GM19351 (cell line): ENCODE results near the gene LAMTOR5.
A peak's percentile ranks its signal among the peaks of the same experiment; 100 is the strongest.
"Not testable (repeated sequence)": the region's sequence is repeated elsewhere in the genome, so short reads cannot be mapped to it uniquely, and the experiment has no call there.

Experiments
- ATAC-seq: cut with Tn5 transposase; IDR thresholded peaks from one replicate; pipeline ENCODE4 v1.9.1; 2021; ENCODE audit warnings: mild to moderate bottlenecking, moderate library complexity; ENCODE audit not compliant: unreplicated experiment

Gene LAMTOR5

GRCh38 chr1:110407260-110408210 is at the start of gene LAMTOR5:
Gene LAMTOR5, minus strand, starts transcription at chr1:110407694. Its CDS starts 74 bp downstream, at chr1:110407620.
- peak; percentile 94 for ATAC-seq

GRCh38 chr1:110457206-110457605 is 49.7 kb upstream of the LAMTOR5 start:
- ATAC-seq: no peak

DNA sequence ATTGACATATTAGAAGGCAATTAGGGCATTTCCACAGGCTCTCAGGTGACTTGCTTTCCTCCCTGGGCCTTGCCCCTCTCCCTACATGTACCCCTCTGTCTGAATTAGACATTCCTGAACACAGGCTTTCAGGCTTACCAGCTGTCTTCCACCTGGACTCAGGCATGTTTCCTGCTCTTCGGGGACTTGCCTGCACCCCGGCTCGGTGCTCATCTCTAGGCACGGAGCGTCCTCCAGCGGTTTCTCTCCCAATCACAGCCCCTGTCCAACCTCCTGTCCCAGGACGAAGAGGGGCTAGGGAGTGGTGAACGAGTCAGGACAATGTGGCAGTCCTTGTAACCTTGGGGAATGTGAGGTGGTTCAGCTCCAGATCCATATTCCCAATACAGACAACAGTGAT is 47.7 kb upstream of the LAMTOR5 start:
- ATAC-seq: no peak

DNA sequence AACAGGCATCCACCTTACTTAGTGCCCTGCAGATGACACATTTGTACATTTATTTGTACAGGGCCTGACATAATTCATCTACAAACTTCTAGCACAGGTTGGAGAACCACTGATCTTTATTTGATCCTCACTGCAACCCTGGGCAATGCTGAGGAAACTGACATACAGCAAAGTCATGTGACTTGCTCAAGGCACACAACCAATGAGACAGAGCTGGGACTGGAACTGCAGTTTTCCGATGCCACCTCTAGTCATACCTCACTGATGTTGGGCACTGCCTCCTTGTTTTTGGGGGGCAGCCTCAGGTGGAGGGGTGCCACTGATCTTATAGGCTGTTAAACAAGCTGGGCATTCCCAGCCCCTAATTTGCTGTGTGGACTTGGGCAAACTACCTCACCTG is 46.8 kb upstream of the LAMTOR5 start:
- no peak for ATAC-seq

DNA sequence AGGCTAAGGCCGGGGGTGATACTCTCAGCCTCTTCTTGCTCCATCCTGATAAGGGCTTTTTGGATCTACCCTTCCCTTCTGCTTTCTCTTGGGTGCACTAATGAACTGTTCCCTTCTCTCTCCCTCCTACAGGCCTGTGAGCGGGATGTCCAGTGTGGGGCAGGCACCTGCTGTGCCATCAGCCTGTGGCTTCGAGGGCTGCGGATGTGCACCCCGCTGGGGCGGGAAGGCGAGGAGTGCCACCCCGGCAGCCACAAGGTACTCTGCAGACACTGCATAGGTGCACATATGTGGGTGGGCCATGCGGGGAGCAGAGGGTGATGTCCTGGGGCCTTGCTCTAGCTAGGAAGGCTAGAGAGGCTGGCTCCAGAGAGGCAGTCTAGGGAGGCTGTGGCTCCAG is 46.3 kb upstream of the LAMTOR5 start:
- no peak for ATAC-seq

DNA sequence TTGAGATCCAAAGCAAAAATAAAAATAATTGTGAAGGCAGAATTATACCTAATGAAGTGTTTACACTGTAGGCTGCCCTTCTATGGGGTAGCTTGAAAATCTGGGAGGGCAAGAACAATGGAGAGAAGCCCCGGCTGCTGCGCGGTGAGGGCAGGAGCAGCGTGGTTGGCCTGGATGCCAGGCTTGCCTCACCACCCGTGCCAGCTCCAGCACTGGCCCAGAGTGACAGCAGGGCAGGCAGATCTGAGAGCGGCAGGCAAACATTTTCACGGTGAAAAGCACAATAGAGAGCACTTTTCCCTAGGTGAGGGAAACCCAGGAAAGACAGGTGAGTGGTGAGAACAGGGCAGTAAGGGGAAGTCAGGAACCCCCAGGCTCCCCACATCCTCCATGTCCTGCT is 44.8 kb upstream of the LAMTOR5 start:
- ATAC-seq: no peak

- no peak for ATAC-seq
These were observed 43.4 kb upstream of the LAMTOR5 start, which contains the start of gene PROK1 for GRCh38 chr1:110450929-110451328. Gene PROK1, plus strand, starts transcription at chr1:110451149. Its CDS starts 68 bp downstream, at chr1:110451217.

- ATAC-seq: no peak
These were observed 42.5 kb upstream of the LAMTOR5 start for GRCh38 chr1:110449661-110450651.

DNA sequence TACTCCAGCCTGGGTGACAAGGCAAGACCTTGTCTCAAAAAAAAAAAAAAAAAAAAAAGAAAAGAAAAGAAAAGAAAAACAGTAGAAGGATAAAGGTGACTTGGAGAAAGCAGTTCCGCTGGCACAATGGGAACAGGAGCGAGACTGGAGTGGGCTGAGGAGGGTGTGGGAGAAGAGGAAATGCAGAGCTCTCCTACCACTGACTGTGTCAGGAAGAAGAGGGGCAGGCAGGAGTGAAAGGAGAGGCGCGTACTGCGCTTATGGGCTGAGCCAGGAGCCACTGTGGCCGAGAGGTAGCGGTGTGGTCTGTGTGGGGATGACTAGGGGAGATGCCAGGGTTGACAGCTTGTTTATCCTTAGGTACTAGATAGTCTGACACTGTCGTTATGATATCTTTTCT is 37.1 kb upstream of the LAMTOR5 start:
- no peak for ATAC-seq

DNA sequence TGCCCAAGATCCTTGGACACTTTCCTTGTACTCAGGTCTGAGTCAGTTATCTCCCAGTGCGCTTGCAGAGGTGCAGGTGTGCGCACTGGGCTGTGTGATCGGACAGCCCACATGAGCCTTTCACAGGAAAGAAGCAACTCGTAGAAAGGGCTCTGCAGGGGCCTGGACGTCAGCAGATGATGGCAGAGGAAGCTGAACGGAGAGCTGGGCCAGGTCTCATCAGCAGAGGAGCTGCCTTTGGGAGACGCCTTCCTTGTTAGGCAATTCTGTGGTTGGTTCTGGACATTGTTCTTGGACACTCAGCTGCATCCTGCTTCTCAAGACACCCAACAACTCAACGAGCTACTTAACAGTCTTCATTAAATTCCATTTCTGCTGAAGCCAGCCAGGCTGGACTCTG is 36.0 kb upstream of the LAMTOR5 start:
- ATAC-seq: no peak

DNA sequence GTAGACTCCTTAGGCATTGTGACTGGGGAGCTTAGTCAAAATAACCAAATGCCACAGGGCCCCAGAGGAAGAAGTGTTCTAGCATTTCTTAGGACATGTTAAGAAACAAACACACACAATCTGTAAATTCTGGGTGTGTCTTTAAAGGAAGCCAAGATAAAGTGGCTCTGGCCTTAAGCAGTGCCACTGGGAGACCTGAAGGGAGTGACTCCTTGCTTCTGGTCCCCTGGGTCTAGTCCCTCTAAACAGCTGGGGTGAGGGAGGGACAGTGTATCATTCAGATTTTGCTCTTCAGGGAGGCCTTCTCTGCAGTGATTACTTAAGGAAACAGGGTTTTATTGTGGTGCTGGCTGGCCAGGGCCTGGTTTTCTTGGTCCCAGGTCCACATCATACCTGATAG is 34.4 kb upstream of the LAMTOR5 start:
- no peak for ATAC-seq

DNA sequence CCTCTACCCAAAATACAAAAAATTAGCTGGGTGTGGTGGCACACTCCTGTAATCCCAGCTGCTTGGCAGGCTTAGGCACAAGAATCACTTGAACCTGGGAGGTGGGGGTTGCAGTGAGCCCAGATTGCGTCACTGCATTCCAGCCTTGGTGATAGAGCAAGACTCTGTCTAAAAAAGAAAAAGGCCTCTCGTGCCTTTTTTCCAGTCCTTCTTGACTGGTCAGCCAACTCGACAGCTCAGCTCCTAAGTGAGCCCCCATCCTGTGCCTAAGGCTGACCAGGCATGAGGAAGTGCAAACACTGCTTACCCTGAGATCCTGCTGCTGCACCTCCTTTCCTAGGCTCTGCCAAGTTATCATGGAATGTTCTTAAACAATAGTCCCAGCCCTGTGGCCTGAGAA is 33.4 kb upstream of the LAMTOR5 start:
- no peak for ATAC-seq

DNA sequence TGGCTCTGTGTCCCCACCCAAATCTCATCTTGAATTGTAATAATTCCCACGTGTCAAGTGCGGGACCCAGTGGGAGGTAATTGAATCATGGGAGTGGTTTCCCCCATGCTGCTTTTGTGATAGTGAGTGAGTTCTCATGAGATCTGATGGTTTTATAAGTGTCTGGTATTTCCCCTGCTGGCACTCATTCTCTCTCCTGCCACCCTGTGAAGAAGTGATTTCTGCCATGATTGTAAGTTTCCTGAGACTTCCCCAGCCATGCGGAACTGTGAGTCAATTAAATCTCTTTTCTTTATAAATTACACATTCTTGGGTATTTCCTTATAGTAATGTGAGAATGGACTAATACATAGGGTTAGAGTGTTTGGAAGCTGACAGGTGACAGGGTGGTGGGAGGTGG is 32.4 kb upstream of the LAMTOR5 start:
- not testable (repeated sequence) for ATAC-seq

DNA sequence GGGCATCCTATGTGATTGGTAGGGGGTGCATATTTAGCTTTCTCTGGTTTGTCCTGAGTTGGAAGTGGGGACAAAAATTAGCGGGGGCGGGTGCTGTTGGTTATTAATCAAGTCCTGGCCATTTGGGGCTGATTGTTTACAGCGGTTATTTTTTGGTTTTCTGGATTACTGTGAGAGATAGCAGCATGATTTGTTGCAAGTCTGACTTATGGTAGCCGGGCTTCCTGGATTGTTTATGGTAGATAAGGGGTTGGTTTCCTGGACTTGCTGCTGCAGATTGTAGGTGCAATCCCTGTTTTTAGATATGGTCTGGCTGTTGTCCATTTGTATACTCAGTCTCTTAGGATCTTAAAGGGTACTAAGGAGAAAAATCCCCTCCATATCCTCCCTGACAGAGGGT is 31.4 kb upstream of the LAMTOR5 start:
- ATAC-seq: no peak

DNA sequence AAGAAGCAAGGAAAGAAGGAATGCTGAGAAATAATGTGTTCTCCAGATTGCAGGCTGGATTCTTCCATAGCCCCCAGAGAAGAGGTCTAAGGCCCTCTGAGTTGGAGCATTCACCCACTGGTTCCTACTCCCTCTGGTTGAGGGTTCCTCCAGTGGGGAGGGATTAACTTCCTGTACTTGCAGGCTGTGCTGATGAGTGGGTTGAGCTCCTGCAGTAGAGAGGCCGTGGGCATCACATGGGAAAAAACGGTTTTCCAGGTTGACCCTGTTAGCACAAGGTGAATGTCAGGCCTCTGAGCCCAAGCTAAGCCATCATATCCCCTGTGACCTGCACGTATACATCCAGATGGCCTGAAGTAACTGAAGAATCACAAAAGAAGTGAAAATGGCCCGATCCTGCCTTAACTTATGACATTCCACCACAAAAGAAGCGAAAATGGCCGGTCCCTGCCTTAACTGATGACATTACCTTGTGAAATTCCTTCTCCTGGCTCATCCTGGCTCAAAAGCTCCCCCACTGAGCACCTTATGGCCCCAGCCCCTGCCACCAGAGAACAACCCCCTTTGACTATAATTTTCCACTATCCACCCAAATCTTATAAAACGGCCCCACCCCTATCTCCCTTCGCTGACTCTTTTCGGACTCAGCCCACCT is 30.3 kb upstream of the LAMTOR5 start:
- not testable (repeated sequence) for ATAC-seq

- ATAC-seq: no peak
These were observed 29.1 kb upstream of the LAMTOR5 start for GRCh38 chr1:110436635-110437034.

DNA sequence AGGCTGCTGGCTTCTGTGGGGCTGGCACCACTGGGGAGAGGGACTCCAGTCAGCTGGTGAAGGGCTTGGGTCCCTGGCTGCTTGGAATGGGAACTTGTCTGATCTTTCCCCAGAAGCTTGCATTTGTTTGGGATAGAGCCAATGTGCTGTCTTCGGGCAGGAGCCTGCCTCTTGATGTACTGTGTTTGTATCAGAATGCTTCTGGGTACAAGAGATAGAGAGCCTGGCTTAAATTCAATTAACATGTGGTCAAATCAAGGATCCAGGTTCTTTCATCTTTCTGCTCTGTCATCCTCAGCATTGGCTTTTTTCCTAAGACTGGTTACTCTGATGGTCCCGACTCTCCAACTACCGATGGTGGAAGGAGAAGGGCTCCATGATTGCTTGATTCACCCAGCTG is 27.5 kb upstream of the LAMTOR5 start:
- no peak for ATAC-seq

DNA sequence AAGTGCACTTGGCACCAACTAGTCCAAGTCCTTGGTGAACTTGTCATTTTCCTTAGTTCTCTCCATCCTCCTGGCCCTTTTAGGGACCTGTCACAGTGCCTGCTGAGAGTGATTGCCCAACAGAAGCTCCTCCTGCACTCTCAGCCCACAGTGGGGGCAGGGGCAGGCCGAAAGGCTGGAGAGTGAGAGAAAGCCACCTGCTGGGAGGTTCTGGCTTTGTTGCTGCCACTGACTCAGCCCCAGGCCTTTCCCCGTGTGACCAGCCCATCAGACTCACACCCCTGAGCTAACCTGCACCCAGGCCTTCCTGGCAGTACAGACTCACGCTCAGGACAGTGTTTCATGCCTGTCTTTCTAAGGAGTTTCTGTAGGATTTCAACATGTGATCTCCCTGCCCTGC is 26.3 kb upstream of the LAMTOR5 start:
- no peak for ATAC-seq

DNA sequence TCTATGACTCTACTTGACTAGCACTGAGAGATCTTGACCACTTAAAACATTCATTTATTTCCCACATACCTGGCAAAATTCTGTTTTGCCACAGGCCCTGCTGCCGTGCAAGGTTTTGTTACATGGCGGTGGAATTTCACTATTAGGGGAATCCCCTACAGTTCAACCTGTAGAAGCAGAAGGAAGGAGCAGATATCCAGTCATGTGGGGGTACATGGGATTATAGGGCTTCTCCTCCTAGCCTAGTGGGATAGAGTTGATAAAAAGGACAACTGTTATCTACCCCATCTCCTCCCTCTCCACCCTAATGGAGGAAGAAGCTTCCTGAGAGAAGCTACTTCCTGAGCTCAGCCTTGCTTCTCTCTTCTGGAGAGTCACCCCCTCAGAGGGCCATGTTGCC is 25.7 kb upstream of the LAMTOR5 start:
- ATAC-seq: no peak

- no peak for ATAC-seq
These were observed 23.4 kb upstream of the LAMTOR5 start for GRCh38 chr1:110430901-110431300.

DNA sequence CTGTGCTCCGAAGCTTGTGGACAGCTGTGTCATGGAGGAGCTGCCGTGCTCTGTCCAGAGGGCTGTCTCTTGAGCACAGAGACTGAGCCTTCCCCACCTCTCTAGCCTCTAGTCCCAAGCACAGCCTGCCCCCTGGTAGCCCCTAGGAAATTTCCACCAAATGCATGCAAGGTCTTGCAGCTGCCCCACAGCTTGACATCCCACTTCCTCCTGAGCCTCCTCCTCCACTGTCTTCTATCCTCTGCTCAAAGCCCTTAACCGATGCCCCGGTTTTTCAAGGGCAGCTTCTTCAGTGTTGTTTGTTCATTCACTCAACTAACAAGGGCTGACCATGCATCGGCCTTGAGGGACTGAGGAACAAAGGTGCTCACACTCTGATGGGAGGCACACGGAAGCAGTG is 22.9 kb upstream of the LAMTOR5 start:
- ATAC-seq: no peak
